RCC 7860 (cell line): ENCODE results near the gene TUSC2.

Experiments used
- DNase-seq: peaks from one replicate; pipeline ENCODE4 v3.0.0-alpha.2; 2015; ENCODE audit warnings: low spot score
- FAIRE-seq: peaks from 2 replicates; lab custom pipeline; 2012; peaks lifted over from hg19 to GRCh38; lab: Jason Lieb, UNC

Gene TUSC2

GRCh38 chr3:50354850-50355249, 26.8 kb upstream of the TUSC2 start:
- FAIRE-seq (no peak), DNase-seq (no peak)

- DNase-seq (no peak), FAIRE-seq (no peak)
These were observed 26.3 kb upstream of the TUSC2 start for GRCh38 chr3:50354186-50354764.

- no peak for DNase-seq
- FAIRE-seq, result no peak
These were observed 25.4 kb upstream of the TUSC2 start for GRCh38 chr3:50353245-50354004.

- DNase-seq, result peak; percentile 65
- FAIRE-seq, result no peak
These were observed 24.8 kb upstream of the TUSC2 start for GRCh38 chr3:50352781-50353180.

DNA sequence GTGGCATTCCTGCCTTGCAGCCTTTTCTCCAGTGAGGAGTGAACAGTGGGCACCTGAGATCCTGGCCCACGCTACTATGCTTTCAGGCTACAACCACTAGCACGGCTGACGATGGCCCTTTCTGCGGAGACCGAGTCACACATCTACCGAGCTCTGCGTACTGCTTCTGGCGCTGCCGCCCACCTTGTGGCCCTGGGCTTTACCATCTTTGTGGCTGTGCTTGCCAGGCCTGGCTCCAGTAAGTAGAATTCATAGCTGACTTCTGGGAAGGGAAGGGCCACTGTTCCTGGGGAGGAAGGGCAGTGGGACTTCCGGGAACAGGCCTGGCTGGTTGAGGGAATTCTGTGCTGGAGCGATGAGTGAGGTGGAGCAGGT, 23.3 kb upstream of the TUSC2 start:
- no peak for FAIRE-seq
- DNase-seq, result no peak

- FAIRE-seq, result no peak
- peak; percentile 80 for DNase-seq
These were observed 22.7 kb upstream of the TUSC2 start, which contains the start of the genes CYB561D2 and NPRL2 for GRCh38 chr3:50350527-50351322. CYB561D2 (plus strand) TSS chr3:50350862; CDS start chr3:50351434, 572 bp downstream. NPRL2 (minus strand) TSS chr3:50350775; CDS start chr3:50350652, 123 bp downstream.

GRCh38 chr3:50350213-50350526, 22.1 kb upstream of the TUSC2 start:
- DNase-seq (no peak), FAIRE-seq (no peak)

GRCh38 chr3:50347187-50347813, 19.3 kb upstream of the TUSC2 start:
- peak; percentile 46 for DNase-seq
- FAIRE-seq, result peak; percentile 47

DNA sequence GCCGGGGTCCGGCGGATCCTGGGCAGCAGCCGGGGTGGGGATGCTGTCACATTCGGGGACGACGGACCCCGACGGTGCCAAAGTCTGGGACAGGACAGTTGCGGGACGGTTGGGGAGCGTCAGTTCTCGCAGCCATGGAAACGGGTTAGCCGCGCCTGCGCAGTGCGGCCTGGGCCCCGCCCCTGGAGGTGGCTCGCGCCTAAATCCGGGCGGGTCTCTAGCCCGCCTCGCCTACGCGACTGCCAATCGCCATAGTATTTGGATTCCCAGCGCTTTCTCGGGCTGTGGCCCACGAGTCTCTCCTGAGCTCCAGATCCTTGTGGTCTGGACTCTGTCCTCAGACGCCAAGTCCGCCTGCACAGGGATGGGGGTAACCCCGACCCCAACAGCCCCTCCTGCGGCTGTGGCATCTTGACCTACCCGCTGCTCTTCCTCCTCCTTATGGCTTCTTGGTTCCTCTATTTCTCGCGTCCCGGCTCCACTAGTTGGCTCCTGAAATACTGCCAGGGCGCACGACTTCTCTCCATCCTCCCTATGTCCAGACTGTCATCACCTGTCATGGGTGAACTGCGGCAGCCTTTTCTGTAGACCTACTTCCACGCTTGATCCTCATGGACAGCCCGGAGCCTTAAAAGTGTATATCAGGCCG, 17.7 kb upstream of the TUSC2 start, which contains the start of gene ZMYND10:
Gene ZMYND10, minus strand, starts transcription at position 147 of the 649 bp plus-strand sequence. CDS start 153 bp downstream, outside the sequence.
- FAIRE-seq, result no peak

DNA sequence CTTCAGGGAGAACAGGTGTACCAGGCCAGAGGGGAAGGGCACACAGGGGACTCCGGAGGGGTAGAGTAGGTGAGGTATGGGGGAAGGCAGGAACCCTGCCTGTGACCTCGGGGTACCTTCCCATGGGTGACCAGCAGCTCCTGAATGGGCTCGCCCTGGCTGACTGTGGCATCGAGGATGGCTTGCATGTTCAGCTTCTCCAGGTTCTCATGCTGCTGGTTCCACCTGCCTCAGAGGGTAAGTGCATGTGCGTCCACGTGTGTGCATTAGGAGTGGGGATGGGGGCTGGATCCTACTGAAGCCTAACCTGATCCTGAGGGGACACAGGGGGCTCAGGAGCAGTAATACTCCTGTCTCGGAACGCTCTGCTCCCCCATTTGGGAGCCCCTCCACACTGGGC, 17.0 kb upstream of the TUSC2 start:
- DNase-seq (no peak), FAIRE-seq (no peak)

More for the DNA sequence above, 17.7 kb upstream of the TUSC2 start, which contains the start of gene ZMYND10:
- DNase-seq, result no peak

DNA sequence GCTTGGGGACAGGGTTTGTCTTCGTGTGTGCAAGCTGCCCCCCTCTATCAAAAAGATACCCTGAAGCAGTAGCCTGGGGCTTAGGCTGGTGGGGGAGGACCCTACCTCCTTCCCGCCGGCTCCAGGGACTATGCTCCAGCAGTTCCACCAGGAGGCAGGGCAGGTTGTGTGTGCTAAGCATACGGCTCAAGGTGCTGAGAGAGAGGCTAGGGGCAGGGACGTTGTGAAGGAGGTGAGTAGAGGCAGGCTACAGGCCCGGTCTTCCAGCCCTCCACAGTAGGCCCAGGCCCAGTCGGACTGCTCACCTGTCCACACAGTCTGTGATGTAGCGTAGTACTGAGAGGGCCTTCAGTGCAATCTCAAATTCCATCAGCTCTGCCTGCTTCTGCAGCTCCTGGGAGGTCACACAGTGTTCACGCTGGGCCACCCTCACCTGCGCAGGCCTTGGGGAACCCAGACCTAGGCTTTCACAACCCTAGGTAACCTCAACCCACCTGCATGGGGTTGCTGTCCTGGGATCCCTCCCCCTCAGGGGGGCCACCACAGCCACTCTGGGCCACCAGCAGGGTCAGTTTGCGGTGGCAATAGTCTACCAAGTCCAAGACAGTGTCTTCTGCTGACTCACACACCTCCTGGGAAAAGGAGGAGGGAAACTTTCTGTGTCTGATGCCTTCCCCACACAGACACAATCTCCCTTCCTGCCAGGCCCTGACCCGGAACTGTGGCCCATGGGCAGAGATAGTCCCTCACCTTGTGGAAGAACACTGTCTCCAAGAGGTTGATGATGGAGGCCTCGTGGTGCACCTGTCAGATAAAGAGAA, 15.0 kb upstream of the TUSC2 start:
- DNase-seq, result no peak

GRCh38 chr3:50341996-50342650, 14.1 kb upstream of the TUSC2 start:
- DNase-seq (no peak), FAIRE-seq (no peak)

More for the DNA sequence above, 15.0 kb upstream of the TUSC2 start:
- no peak for FAIRE-seq

DNA sequence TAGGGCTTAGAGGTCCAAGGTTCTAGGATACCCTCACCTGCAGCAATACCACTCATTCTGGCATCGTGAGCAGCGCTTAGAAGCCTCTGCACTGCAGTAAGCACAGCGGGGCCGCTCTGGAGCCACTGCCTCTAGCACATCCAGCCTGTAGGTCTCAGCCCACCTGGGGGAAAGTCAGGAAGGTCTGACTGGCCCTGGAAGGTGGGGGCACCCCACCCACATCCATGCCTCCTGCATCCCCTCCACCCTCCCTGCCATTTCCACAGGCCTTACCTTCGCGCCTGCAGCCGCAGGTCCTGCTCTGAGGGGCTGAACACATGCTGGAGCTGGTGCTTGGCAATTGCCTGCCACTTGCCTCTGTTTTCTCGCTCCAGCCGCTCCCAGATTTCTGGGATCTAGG, 13.5 kb upstream of the TUSC2 start:
- FAIRE-seq, result no peak
- no peak for DNase-seq

GRCh38 chr3:50340448-50341329, 12.7 kb upstream of the TUSC2 start, which contains the start of gene RASSF1:
RASSF1 (minus strand) TSS chr3:50340836; CDS start chr3:50340805, 31 bp downstream.
- no peak for FAIRE-seq
- DNase-seq, result no peak

- DNase-seq (no peak), FAIRE-seq (no peak)
These were observed 12.1 kb upstream of the TUSC2 start for GRCh38 chr3:50340147-50340447.

DNA sequence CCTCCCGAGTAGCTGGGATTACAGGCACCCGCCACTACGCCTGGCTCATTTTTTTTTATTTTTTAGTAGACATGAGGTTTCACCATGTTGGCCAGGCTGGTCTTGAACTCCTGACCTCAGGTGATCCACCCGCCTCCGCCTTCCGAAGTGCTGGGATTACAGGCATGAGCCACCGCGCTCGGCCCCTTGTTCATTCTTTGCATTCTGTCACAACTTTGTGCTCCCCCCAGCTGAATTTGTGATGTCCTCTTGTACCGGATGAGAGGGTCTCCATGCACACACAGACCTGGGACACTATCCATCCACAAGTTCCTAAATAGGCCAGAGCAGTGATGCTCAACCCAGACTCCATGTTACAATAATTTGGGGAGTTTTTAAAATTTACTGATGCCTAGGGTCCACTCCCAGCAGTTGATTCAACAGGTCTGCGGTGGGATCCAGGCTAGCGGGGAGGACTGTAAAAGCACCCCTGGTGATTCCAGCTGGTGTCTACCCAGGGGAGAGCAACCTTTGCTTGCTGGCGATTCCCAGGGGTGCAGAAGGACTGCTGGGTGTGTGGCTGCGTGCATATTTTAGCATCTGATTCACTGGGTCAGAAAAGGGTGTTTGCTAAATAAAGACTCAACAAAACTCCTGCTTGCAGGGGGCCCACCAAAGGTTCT, 11.6 kb upstream of the TUSC2 start:
- FAIRE-seq, result no peak
- no peak for DNase-seq

DNA sequence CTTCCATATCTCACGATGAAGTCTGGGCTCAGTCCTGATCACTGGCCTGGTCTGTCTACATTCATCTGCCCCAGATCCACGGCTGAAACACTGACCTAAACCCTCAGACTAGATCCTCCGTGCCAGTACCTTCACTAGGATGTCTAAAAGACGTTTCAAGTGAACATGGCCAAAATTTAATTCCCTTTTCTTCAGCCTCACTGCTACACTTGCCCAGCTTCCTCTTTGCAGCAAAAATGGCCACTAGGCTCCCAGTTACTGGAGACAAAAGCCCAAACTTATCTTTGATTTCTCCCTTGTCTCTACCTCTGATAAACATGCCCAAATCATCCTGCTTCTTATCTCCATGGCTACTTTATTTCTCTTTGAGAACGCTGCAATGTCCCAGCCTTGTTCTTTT, 10.9 kb upstream of the TUSC2 start:
- DNase-seq, result no peak

More for the DNA sequence above, 10.9 kb upstream of the TUSC2 start:
- FAIRE-seq, result no peak
